GM19351 (cell line): ENCODE data around the gene TMEM41B.
"Not testable (repeated sequence)": the region's sequence is repeated elsewhere in the genome, so short reads cannot be mapped to it uniquely, and the experiment has no call there.

ENCODE experiments used
- ATAC-seq: cut with Tn5 transposase; IDR thresholded peaks from one replicate; pipeline ENCODE4 v1.9.1; 2021; ENCODE audit warnings: mild to moderate bottlenecking, moderate library complexity; ENCODE audit not compliant: unreplicated experiment

The TMEM41B gene

DNA sequence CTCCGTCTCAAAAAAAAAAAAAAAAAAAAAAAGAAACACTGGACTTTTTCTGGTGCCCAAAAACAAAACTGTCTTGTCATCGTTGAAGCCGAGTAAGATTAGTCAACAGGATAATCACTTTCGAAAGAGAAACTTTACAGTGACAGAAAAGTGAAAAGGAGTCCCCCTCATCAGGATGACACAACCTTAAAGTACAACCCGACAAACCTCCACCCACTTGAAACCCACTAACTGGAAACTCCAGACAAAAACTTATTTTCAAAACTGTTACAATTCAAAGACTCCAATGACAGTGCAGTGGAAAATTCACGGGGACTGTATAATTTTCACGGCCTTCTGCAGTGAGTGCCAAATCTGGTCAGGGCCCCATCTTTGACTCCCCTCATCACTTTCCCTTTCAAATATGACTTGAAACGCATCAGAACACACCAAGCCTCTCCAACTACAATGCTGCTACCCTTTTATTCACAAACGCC lies 50.5 kb downstream of the TMEM41B start:
- peak; percentile 71 for ATAC-seq

DNA sequence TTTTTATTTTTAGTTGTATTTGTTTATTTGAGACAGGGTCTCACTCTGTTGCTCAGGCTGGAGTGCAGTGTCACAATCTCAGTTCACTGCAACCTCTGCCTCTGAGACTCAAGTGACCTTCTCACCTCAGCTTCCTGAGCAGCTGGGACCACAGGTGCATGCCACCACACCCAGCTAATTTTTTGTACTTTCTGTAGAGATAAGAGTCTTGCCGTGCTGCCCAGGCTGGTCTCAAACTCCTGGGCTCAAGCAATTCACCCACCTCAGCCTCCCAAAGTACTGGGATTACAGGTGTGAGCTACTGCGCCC lies 53.6 kb downstream of the TMEM41B start:
- ATAC-seq, result not testable (repeated sequence)

DNA sequence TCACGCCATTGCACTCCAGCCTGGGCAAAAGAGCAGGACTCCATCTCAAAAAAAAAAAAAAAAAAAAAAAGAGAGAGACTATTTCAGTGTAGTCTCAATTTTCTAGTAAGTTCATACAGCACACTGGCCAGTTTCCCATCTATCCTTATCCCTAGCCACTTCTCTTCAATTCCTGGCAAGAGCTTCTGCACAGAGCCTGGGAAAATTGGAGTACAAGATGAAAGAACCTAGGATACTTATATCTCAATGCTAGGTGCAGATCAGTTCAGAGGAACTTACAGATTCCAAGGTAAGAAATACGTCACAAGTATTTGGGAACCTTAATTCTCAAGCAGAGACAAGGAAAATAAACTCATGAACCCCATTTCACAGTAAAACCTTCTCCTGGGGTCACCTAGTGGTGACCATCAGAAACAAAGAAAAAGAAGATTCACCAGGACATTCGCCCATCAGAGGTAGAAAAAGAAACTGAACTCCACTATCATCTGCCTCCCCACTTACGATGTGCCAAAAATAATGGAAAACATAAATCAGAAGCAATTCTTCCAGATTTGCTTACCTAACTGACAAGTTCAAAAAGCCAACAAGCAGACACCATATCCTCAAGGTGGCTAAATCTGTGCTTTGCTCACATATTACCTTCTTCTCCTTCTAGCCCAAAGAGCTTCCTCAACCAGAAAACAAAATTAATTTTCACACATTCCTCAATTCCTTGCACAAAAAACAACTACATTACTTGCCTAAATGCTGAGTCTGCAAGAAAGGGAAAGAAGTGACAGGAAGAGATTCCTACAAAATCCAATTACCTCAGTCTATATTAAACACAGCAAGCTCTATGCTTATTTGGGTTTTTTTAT lies 54.2 kb downstream of the TMEM41B start:
- ATAC-seq, result no peak

DNA sequence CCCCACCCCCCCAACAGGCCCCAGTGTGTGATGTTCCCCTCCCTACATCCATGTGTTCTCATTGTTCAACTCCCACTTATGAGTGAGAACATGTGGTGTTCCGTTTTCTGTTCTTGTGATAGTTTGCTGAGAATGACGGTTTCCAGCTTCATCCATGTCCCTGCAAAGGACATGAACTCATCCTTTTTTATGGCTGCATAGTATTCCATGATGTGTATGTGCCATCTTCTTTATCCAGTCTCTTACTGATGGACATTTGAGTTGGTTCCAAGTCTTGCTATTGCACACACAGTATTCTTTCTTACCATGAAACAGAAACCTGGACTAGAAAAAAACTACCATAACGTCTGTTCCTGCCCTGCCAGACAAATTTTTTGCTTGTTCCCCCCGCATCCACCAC lies 56.1 kb downstream of the TMEM41B start:
- ATAC-seq, result not testable (repeated sequence)

DNA sequence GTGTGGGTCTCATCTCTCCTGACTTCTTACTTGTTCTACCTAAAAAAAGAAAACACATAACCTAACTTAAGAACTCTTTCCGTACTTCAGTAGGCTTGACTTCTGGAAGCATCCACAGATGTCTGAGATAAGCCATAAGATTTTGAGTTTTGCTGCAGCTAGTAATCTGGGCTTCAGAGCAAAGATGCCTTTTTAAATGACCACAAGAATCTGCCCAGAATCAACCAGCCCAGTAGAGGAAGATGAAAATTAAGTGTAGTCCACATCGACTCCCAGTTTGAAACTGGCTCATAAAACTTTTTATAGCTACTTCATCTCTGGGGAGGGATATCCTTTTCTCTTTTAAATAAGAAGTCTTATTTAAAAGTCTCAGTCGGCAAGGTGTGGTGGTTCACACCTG lies 60.0 kb downstream of the TMEM41B start:
- no peak for ATAC-seq

DNA sequence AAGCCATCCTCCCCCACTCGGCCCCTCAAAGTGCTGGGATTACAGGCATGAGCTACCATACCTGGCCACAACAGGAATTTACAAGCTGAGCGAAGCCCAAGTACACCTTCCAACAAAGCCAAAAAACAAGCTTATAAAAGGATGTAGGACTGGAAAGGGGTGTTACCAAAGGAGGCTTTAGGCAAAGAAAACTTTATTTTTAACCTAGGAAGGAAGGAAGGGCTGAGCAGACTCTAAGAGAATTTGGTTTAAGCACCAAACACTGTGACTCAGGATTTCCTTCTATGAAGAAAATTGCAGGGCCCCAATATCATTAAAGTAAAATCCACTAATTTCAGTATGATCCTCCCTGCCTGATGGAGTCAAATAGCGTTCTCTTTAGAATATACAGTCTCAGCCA lies 61.3 kb downstream of the TMEM41B start:
- no peak for ATAC-seq

DNA sequence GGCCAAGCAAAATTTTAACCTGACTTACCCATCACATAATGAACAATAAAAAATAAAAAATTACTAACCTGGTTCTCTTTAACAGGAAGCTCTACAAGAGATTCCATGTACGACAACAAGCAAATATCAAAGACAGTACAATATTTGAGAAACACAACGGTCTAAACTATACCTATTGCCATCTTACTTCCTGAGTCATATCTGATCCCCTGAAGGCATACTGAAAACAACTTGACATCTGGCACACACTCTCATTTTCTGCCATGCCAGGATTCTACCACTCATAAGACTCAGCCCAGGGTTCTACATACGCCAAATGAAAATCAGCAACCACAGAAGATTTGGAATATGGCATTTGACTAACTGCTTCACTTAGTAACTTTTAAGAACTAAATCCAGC lies 63.1 kb downstream of the TMEM41B start:
- no peak for ATAC-seq

DNA sequence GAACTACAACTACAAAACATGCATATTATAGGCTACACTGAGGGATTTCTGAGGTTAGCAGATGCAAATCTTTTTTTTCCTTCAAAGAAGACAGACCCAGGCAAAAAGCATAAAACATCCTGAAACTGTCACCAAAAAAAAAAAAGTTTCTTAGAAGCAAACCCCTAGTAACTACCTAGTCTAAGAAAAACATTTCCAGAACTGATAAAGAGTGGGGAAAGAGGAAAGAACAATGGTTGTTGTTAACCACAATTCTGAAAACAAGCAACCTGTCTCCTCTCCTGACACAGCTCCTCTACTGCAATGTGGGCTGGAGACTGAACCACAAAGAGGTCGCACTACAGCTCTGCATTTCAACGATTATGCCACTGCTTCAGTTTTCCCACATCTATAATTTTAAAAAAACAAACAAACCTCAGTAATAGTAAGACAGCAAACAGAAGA lies 64.2 kb downstream of the TMEM41B start:
- ATAC-seq, result peak; percentile 76

DNA sequence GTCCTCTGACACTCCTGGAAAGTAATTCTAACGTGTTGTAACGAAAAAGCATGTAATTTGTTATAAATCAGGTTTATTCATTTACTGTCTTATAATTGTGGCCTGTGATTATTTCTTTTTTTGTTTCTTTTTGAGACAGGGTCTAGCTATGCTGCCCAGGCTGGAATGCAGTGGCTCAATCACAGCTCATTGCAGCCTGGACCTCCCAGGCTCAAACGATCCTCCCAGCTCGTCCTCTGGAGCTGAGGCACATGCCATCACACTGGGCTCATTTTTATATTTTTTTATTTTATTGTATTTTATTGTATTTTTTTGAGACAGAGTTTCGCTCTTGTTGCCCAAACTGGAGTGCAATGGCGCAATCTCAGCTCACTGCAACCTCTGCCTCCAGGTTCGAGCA lies 65.1 kb downstream of the TMEM41B start:
- no peak for ATAC-seq

DNA sequence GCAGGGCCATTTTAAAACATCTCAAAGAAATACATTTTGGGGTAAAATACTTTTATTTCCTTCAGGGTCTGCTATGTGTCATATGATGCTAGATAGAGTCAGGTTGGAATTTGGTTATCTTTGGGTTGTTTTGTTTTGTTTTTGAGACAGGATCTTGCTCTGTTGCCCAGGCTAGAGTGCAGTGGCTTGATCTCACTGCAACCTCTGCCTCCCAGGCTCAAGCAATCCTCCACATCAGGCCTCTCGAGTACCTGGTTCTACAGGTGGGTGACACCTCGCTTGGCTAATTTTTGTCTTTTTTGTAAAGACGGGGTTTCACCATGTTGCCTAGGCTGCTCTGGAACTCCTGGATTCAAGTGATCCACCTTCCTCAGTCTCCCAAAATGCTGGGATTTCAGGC lies 66.5 kb downstream of the TMEM41B start:
- ATAC-seq, result no peak

DNA sequence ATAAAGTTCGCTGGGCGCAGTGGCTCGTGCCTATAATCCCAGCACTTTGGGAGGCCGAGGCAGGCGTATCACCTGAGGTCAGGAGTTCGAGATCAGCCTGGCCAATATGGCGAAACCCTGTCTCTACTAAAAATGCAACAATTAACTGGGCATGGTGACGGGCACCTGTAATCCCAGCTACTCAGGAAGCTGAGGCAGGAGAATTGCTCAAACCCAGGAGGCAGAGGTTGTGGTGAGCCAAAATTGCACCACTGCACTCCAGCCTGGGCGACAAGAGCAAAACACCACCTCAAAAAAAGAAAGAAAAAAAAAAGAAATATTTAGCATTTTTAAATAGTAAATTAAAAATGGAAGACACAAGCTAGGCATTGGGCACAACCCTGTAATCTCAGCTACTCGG lies 78.2 kb downstream of the TMEM41B start:
- not testable (repeated sequence) for ATAC-seq

DNA sequence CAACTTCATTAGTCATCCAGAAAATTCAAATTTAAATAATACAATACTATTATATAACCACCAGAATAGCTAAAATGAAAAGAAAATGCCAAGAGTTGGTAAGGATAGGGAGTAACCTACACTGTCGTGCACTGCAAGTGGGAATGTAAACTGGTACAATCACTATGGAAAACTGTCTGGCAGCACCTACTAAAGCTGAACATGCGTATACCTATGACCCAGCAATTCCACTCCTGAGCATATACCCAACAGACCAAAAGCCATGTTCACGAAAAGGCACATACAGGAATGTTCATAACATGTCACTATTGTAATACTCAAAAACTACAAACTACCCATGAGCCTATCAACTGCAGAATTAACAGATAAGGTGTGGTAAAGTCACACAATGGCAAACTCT lies 81.9 kb downstream of the TMEM41B start:
- ATAC-seq, result no peak

DNA sequence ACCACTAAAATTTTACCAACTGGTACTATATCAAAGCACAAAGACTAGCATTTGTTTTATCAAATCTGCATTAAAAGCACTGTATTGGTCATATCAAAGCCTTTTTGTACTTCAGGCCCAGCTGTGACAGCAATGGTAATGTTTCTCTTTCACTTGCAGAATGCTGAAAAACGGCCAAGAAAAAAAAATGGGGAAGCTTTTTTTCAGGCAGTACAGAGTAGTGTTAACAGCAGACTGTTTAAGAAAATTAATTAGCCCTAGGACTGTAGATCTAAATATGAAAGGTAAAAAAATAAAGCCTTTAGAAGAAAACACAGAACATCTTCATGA lies 82.6 kb downstream of the TMEM41B start:
- peak; percentile 67 for ATAC-seq
